K562 (cell line): ENCODE results near the gene FAM118B. TPM values are rescaled to one million over a fixed set of nuclear protein-coding genes. Genes with fewer than 3 reads are reported as not detected.

Experiments used
- ARID4B ChIP-seq: sonication (generic); formaldehyde crosslinking; IDR thresholded peaks from 2 replicates; pipeline ENCODE4 v1.8.0; 2022; ENCODE audit warnings: mild to moderate bottlenecking, missing genetic modification reagents
- CBFA2T2 ChIP-seq: fragments of 450-650 bp; conservative IDR thresholded peaks from 2 replicates; pipeline ENCODE4 v1.6.1; 2017; ENCODE audit warnings: mild to moderate bottlenecking
- HDAC1 ChIP-seq, 2 experiments: fragments of 450-650 bp; IDR thresholded peaks; 2 replicates each; pipeline ENCODE4 v1.6.1; 2016 to 2017; ENCODE audit warnings: inconsistent platforms in 1 of 2, mild to moderate bottlenecking in 1 of 2, moderate library complexity in 1 of 2
- HOMEZ ChIP-seq: fragments of 250-450 bp; sonication (Bioruptor Pico); IDR thresholded peaks from 2 replicates; pipeline ENCODE4 v1.4.0; 2020; ENCODE audit warnings: mild to moderate bottlenecking, moderate library complexity
- JUNB ChIP-seq: fragments of 450-650 bp; formaldehyde crosslinking; conservative IDR thresholded peaks from 2 replicates; pipeline ENCODE4 v1.4.0; 2020; ENCODE audit warnings: mild to moderate bottlenecking
- MAX ChIP-seq: sonication (generic); formaldehyde crosslinking; IDR thresholded peaks from 2 replicates; pipeline ENCODE4 v1.9.0; 2022; ENCODE audit warnings: mild to moderate bottlenecking, missing genetic modification reagents
- MEF2D ChIP-seq: conservative IDR thresholded peaks from 2 replicates; pipeline ENCODE4 v1.6.1; 2016; ENCODE audit warnings: low read depth, missing genetic modification characterization, missing compliant biosample characterization
- MNT ChIP-seq, 2 experiments: fragments of 450-650 bp; conservative IDR thresholded peaks; 2 replicates each; pipeline ENCODE4 v1.6.1; 2017; ENCODE audit warnings: mild to moderate bottlenecking in 2 of 2, moderate library complexity in 2 of 2
- PHF8 ChIP-seq: fragments of 200-600 bp; sonication (generic); IDR thresholded peaks from 2 replicates; pipeline ENCODE4 v1.6.1; 2012; ENCODE audit warnings: mixed run types, mild to moderate bottlenecking, inconsistent platforms, low read length, moderate library complexity, borderline replicate concordance
- POLR2H ChIP-seq: IDR thresholded peaks from 2 replicates; pipeline ENCODE4 v1.6.1; 2016; ENCODE audit warnings: missing genetic modification characterization, low read depth, mild to moderate bottlenecking, control low read depth, missing compliant biosample characterization, moderate library complexity
- RBFOX2 ChIP-seq: fragments of 200-400 bp; formaldehyde crosslinking; IDR thresholded peaks from 2 replicates; pipeline ENCODE4 v1.6.1; 2017; ENCODE audit warnings: low read depth, mild to moderate bottlenecking, low read length, moderate library complexity
- SMARCC2 ChIP-seq: fragments of 450-650 bp; IDR thresholded peaks from 2 replicates; pipeline ENCODE4 v1.6.1; 2017; ENCODE audit warnings: antibody characterized with exemption, moderate library complexity, mild to moderate bottlenecking, low read depth
- THAP7 ChIP-seq: fragments of 250-450 bp; sonication (Bioruptor Pico); IDR thresholded peaks from 2 replicates; pipeline ENCODE4 v1.5.0; 2021
- TRIM25 ChIP-seq: fragments of 450-650 bp; IDR thresholded peaks from 2 replicates; pipeline ENCODE4 v1.7.0; 2016; ENCODE audit warnings: borderline replicate concordance
- ZEB2 ChIP-seq: fragments of 450-650 bp; IDR thresholded peaks from 2 replicates; pipeline ENCODE4 v1.6.1; 2016
- ZNF561 ChIP-seq: fragments of 450-650 bp; formaldehyde crosslinking; conservative IDR thresholded peaks from 2 replicates; pipeline ENCODE4 v1.4.0; 2020; ENCODE audit warnings: mild to moderate bottlenecking, moderate library complexity
- polyA plus RNA-seq, 8 experiments: library from polyadenylated mRNA; depleted of rRNA in 4 of 8; stranded (reverse) in 5 of 8; unstranded in 3 of 8; fragments of >200 nt; fragmentation: Nextera tagmentation in 2 of 8; fragmentation: Illumina TruSeq in 1 of 8; extraction: Ambion mirVana in 2 of 8; extraction: Trizol in 1 of 8; gene quantifications; 2 replicates each; pipeline versions ENCODE4 v1.2.1 to v1.2.3, GENCODE V29; 2011 to 2014; ENCODE audit warnings: inconsistent platforms in 1 of 8, missing spikeins in 1 of 8
- total RNA-seq, 7 experiments: library from RNA; depleted of rRNA in 6 of 7; stranded (reverse); fragments of >200 nt in 6 of 7; fragmentation: Illumina TruSeq in 2 of 7; extraction: Trizol in 2 of 7; gene quantifications; 2 replicates each; pipeline versions ENCODE4 v1.2.1 to v1.2.3, GENCODE V29; 2011 to 2021; ENCODE audit warnings: low replicate concordance in 1 of 7

The FAM118B gene
- total and polyA plus RNA-seq, 9 of the 15 experiments (the other 6 are each of a cell fraction or from before 2014, with no cell fraction given): 12.0 to 49.0 (median 22.1) TPM

GRCh38 chr11:126282736-126283591, 71.4 kb downstream of the FAM118B start, which contains the start of gene TIRAP (continued):
- TF ChIP-seq HOMEZ (CRISPR knock-in tag): no peak
- TF ChIP-seq MNT (conservative IDR thresholded peaks at IDR 0.05): 0 out of 4 replicates have a peak, but pooled peaks of 1 of the 2 experiments have one; percentile 31
- TF ChIP-seq ZEB2: no peak
- peak in 1 of 2 experiments; percentile 35; a peak in 1 of 4 replicates for TF ChIP-seq HDAC1 (IDR thresholded peaks at IDR 0.05)
- TF ChIP-seq TRIM25: no peak
- no peak for TF ChIP-seq THAP7 (CRISPR knock-in tag)
- peak; percentile 51; the same call in 1 of the 2 replicates for TF ChIP-seq PHF8
- no peak for TF ChIP-seq MAX (CRISPR knock-in tag)
- TF ChIP-seq ZNF561 (CRISPR knock-in tag): no peak
- TF ChIP-seq MEF2D: no peak
- no peak; the same call in 1 of the 2 replicates for TF ChIP-seq SMARCC2
- TF ChIP-seq JUNB (CRISPR knock-in tag): no peak
- no peak for TF ChIP-seq ARID4B (CRISPR knock-in tag)
- TF ChIP-seq CBFA2T2: no peak
- TF ChIP-seq POLR2H (tag): 0 out of 2 replicates have a peak, but pooled peaks have one; percentile 49
- TF ChIP-seq RBFOX2: peak; percentile 84
